ENCODE data around the gene PEX10.

Gene PEX10

GRCh38 chr1:2383576-2383975 is 28.8 kb downstream of the PEX10 start:
- H3K27ac ChIP-seq (ENCODE audit: low read depth, low read length): no peak overlapping the region
- no peak overlapping the region for H3K9ac ChIP-seq (ENCODE audit: low read length)
- H3K36me3 ChIP-seq (ENCODE audit: insufficient read depth, low read length): peaks cover 3% of the 10 kb centered on the region
- peaks cover 14% of the 10 kb centered on the region for H3K4me1 ChIP-seq (ENCODE audit: insufficient read depth, low read length)
- no peaks in the 10 kb centered on the region for H3K9me3 ChIP-seq (ENCODE audit: low read length)
- H3K27me3 ChIP-seq (ENCODE audit: control insufficient read depth in 1 of 2, insufficient read depth in 2 of 2, low read length in 2 of 2): no peaks in the 10 kb centered on the region
- H3K4me3 ChIP-seq (ENCODE audit: low read depth in 1 of 2, low read length in 2 of 2): no peak overlapping the region

- Histone ChIP-seq H3K36me3 (ENCODE audit: insufficient read depth, low read length) (peaks cover 3% of the 10 kb centered on the region), H3K9ac (ENCODE audit: low read length) (no peak overlapping the region), H3K27me3 (ENCODE audit: control insufficient read depth in 1 of 2, insufficient read depth in 2 of 2, low read length in 2 of 2) (no peaks in the 10 kb centered on the region), H3K9me3 (ENCODE audit: low read length) (no peaks in the 10 kb centered on the region), H3K27ac (ENCODE audit: low read depth, low read length) (no peak overlapping the region), H3K4me3 (ENCODE audit: low read depth in 1 of 2, low read length in 2 of 2) (no peak overlapping the region), H3K4me1 (ENCODE audit: insufficient read depth, low read length) (peaks cover 14% of the 10 kb centered on the region)
These were observed 29.6 kb downstream of the PEX10 start for GRCh38 chr1:2382621-2383361.

- Histone ChIP-seq H3K9ac (ENCODE audit: low read length) (no peak overlapping the region), H3K4me3 (ENCODE audit: low read depth in 1 of 2, low read length in 2 of 2) (no peak overlapping the region), H3K36me3 (ENCODE audit: insufficient read depth, low read length) (peaks cover 3% of the 10 kb centered on the region), H3K27me3 (ENCODE audit: control insufficient read depth in 1 of 2, insufficient read depth in 2 of 2, low read length in 2 of 2) (no peaks in the 10 kb centered on the region), H3K9me3 (ENCODE audit: low read length) (no peaks in the 10 kb centered on the region), H3K4me1 (ENCODE audit: insufficient read depth, low read length) (peaks cover 14% of the 10 kb centered on the region), H3K27ac (ENCODE audit: low read depth, low read length) (no peak overlapping the region)
These were observed 30.4 kb downstream of the PEX10 start for GRCh38 chr1:2381741-2382620.

GRCh38 chr1:2380816-2381591 is 31.4 kb downstream of the PEX10 start:
- no peak overlapping the region for H3K27ac ChIP-seq (ENCODE audit: low read depth, low read length)
- no peaks in the 10 kb centered on the region for H3K9me3 ChIP-seq (ENCODE audit: low read length)
- no peaks in the 10 kb centered on the region for H3K36me3 ChIP-seq (ENCODE audit: insufficient read depth, low read length)
- H3K27me3 ChIP-seq (ENCODE audit: control insufficient read depth in 1 of 2, insufficient read depth in 2 of 2, low read length in 2 of 2): no peaks in the 10 kb centered on the region
- peaks cover 14% of the 10 kb centered on the region for H3K4me1 ChIP-seq (ENCODE audit: insufficient read depth, low read length)
- H3K4me3 ChIP-seq (ENCODE audit: low read depth in 1 of 2, low read length in 2 of 2): no peak overlapping the region
- no peak overlapping the region for H3K9ac ChIP-seq (ENCODE audit: low read length)

- H3K27me3 ChIP-seq (ENCODE audit: control insufficient read depth in 1 of 2, insufficient read depth in 2 of 2, low read length in 2 of 2): no peaks in the 10 kb centered on the region
- H3K9ac ChIP-seq (ENCODE audit: low read length): no peak overlapping the region
- no peaks in the 10 kb centered on the region for H3K9me3 ChIP-seq (ENCODE audit: low read length)
- peaks cover 14% of the 10 kb centered on the region for H3K4me1 ChIP-seq (ENCODE audit: insufficient read depth, low read length)
- no peaks in the 10 kb centered on the region for H3K36me3 ChIP-seq (ENCODE audit: insufficient read depth, low read length)
- H3K27ac ChIP-seq (ENCODE audit: low read depth, low read length): no peak overlapping the region
- no peak overlapping the region for H3K4me3 ChIP-seq (ENCODE audit: low read depth in 1 of 2, low read length in 2 of 2)
These were observed 32.5 kb downstream of the PEX10 start for GRCh38 chr1:2379733-2380404.

GRCh38 chr1:2378956-2379732 is 33.2 kb downstream of the PEX10 start:
- Histone ChIP-seq H3K27me3 (ENCODE audit: control insufficient read depth in 1 of 2, insufficient read depth in 2 of 2, low read length in 2 of 2) (no peaks in the 10 kb centered on the region), H3K27ac (ENCODE audit: low read depth, low read length) (no peak overlapping the region), H3K36me3 (ENCODE audit: insufficient read depth, low read length) (no peaks in the 10 kb centered on the region), H3K9me3 (ENCODE audit: low read length) (no peaks in the 10 kb centered on the region), H3K9ac (ENCODE audit: low read length) (no peak overlapping the region), H3K4me1 (ENCODE audit: insufficient read depth, low read length) (peaks cover 14% of the 10 kb centered on the region), H3K4me3 (ENCODE audit: low read depth in 1 of 2, low read length in 2 of 2) (no peak overlapping the region)

- Histone ChIP-seq H3K36me3 (ENCODE audit: insufficient read depth, low read length) (no peaks in the 10 kb centered on the region), H3K4me3 (ENCODE audit: low read depth in 1 of 2, low read length in 2 of 2) (no peak overlapping the region), H3K9ac (ENCODE audit: low read length) (no peak overlapping the region), H3K27ac (ENCODE audit: low read depth, low read length) (no peak overlapping the region), H3K27me3 (ENCODE audit: control insufficient read depth in 1 of 2, insufficient read depth in 2 of 2, low read length in 2 of 2) (no peaks in the 10 kb centered on the region), H3K9me3 (ENCODE audit: low read length) (no peaks in the 10 kb centered on the region), H3K4me1 (ENCODE audit: insufficient read depth, low read length) (peaks cover 14% of the 10 kb centered on the region)
These were observed 33.9 kb downstream of the PEX10 start for GRCh38 chr1:2378441-2378851.

- H3K4me3 ChIP-seq (ENCODE audit: low read depth in 1 of 2, low read length in 2 of 2): no peak overlapping the region
- H3K4me1 ChIP-seq (ENCODE audit: insufficient read depth, low read length): peaks cover 14% of the 10 kb centered on the region
- H3K9me3 ChIP-seq (ENCODE audit: low read length): no peaks in the 10 kb centered on the region
- H3K36me3 ChIP-seq (ENCODE audit: insufficient read depth, low read length): no peaks in the 10 kb centered on the region
- H3K9ac ChIP-seq (ENCODE audit: low read length): no peak overlapping the region
- no peak overlapping the region for H3K27ac ChIP-seq (ENCODE audit: low read depth, low read length)
- H3K27me3 ChIP-seq (ENCODE audit: control insufficient read depth in 1 of 2, insufficient read depth in 2 of 2, low read length in 2 of 2): no peaks in the 10 kb centered on the region
These were observed 34.5 kb downstream of the PEX10 start for GRCh38 chr1:2377751-2378440.

- H3K36me3 ChIP-seq (ENCODE audit: insufficient read depth, low read length): no peaks in the 10 kb centered on the region
- H3K4me3 ChIP-seq (ENCODE audit: low read depth in 1 of 2, low read length in 2 of 2): no peak overlapping the region
- no peak overlapping the region for H3K9ac ChIP-seq (ENCODE audit: low read length)
- H3K27me3 ChIP-seq (ENCODE audit: control insufficient read depth in 1 of 2, insufficient read depth in 2 of 2, low read length in 2 of 2): no peaks in the 10 kb centered on the region
- H3K9me3 ChIP-seq (ENCODE audit: low read length): no peaks in the 10 kb centered on the region
- no peak overlapping the region for H3K27ac ChIP-seq (ENCODE audit: low read depth, low read length)
- peaks cover 13% of the 10 kb centered on the region for H3K4me1 ChIP-seq (ENCODE audit: insufficient read depth, low read length)
These were observed 35.3 kb downstream of the PEX10 start for GRCh38 chr1:2376931-2377672.

Measured in muscle layer of colon (tissue), 2 donors.